SK-N-SH (cell line): Measurements from ENCODE around the gene RAB30. TPM values are rescaled to one million over a fixed set of nuclear protein-coding genes. Genes with fewer than 3 reads are reported as not detected.

Source experiments
- CTCF ChIA-PET: fragments of 300-600, 350-600 bp; formaldehyde crosslinking; extraction: SDS; loops from one replicate; lab custom pipeline; 2021; lab: Yijun Ruan, JAX
- POLR2A ChIA-PET: fragments of 350-600 bp; sonication (Branson Sonifier 250); formaldehyde crosslinking; extraction: SDS; loops from one replicate; lab custom pipeline; 2020; ENCODE audit warnings: antibody characterized with exemption, inconsistent platforms; lab: Yijun Ruan, JAX
- DNase-seq: peaks from one replicate; pipeline ENCODE4 v3.0.0; 2012
- H2AFZ ChIP-seq: fragments of 200-600 bp; sonication (generic); 2 replicates; pipeline ENCODE4 v1.8.1; 2016; ENCODE audit warnings: antibody characterized with exemption, mild to moderate bottlenecking, low read depth
- H3F3A ChIP-seq: fragments of 200-600 bp; sonication (generic); replicated peaks from 2 replicates; pipeline ENCODE3; 2016; ENCODE audit warnings: antibody characterized with exemption, mild to moderate bottlenecking; ENCODE audit not compliant: insufficient read depth
- H3K27ac ChIP-seq, 2 experiments: fragments of 200-500 bp in 1 of 2; fragments of 200-600 bp in 1 of 2; sonication (Bioruptor generic) in 1 of 2; sonication (generic), shearing (Covaris generic) in 1 of 2; 2 replicates each; pipeline versions ENCODE4 v1.5.1 to v1.6.1; 2014 to 2016; ENCODE audit warnings: low read depth in 2 of 2, inconsistent platforms in 1 of 2, low read length in 1 of 2, mild to moderate bottlenecking in 1 of 2, mixed read lengths in 1 of 2
- H3K27me3 ChIP-seq: fragments of 200-600 bp; sonication (generic), shearing (Covaris generic); 2 replicates; pipeline ENCODE4 v1.6.1; 2016; ENCODE audit warnings: mixed run types; ENCODE audit not compliant: insufficient read depth
- H3K36me3 ChIP-seq, 2 experiments: fragments of 200-500 bp in 1 of 2; fragments of 200-600 bp in 1 of 2; sonication (Bioruptor generic) in 1 of 2; sonication (generic) in 1 of 2; replicated peaks in 1 of 2; 2 replicates each; pipeline versions ENCODE3 to v1.5.1; 2014 to 2016; ENCODE audit warnings: low read length in 1 of 2, mild to moderate bottlenecking in 1 of 2; ENCODE audit not compliant: insufficient read depth in 2 of 2, control insufficient read depth in 1 of 2
- H3K4me1 ChIP-seq, 2 experiments: fragments of 200-500 bp in 1 of 2; fragments of 200-600 bp in 1 of 2; sonication (Bioruptor generic) in 1 of 2; sonication (generic), shearing (Covaris generic) in 1 of 2; 2 replicates each; pipeline versions ENCODE4 v1.5.1 to v1.6.1; 2014 to 2016; ENCODE audit warnings: low read depth in 1 of 2, low read length in 1 of 2, mixed run types in 1 of 2; ENCODE audit not compliant: insufficient read depth in 2 of 2, control insufficient read depth in 1 of 2
- H3K4me2 ChIP-seq: fragments of 200-600 bp; sonication (generic), shearing (Covaris generic); 2 replicates; pipeline ENCODE4 v1.6.1; 2017; ENCODE audit warnings: mixed run types
- H3K4me3 ChIP-seq, 2 experiments: fragments of 200-500 bp in 1 of 2; fragments of 200-600 bp in 1 of 2; sonication (Bioruptor generic) in 1 of 2; sonication (generic), shearing (Covaris generic) in 1 of 2; 2 replicates each; pipeline versions ENCODE4 v1.5.1 to v1.8.1; 2014 to 2016; ENCODE audit warnings: low read depth in 2 of 2, inconsistent platforms in 1 of 2, low read length in 1 of 2, mild to moderate bottlenecking in 1 of 2, mixed read lengths in 1 of 2, moderate library complexity in 1 of 2
- H3K79me2 ChIP-seq: fragments of 200-600 bp; sonication (generic); 2 replicates; pipeline ENCODE4 v1.8.1; 2017; ENCODE audit warnings: mild to moderate bottlenecking; ENCODE audit not compliant: insufficient read depth
- H3K9ac ChIP-seq: fragments of 200-600 bp; sonication (generic); 2 replicates; pipeline ENCODE4 v1.6.1; 2017; ENCODE audit warnings: mixed run types
- H3K9me2 ChIP-seq: fragments of 200-600 bp; sonication (generic); 2 replicates; pipeline ENCODE4 v1.6.1; 2017; ENCODE audit warnings: mixed run types
- H3K9me3 ChIP-seq: fragments of 200-600 bp; sonication (generic); 2 replicates; pipeline ENCODE4 v1.6.1; 2017; ENCODE audit warnings: mixed run types, mild to moderate bottlenecking, moderate library complexity
- H4K20me1 ChIP-seq: fragments of 200-600 bp; sonication (generic); 2 replicates; pipeline ENCODE4 v1.6.1; 2017; ENCODE audit warnings: mild to moderate bottlenecking, mixed run types; ENCODE audit not compliant: insufficient read depth
- EP300 ChIP-seq, 2 experiments: IDR thresholded peaks; 2 replicates each; pipeline versions ENCODE4 v1.4.0 to v1.6.1; 2012; ENCODE audit warnings: borderline replicate concordance in 1 of 2, low read depth in 1 of 2, low read length in 1 of 2
- FOSL2 ChIP-seq: IDR thresholded peaks from 2 replicates; pipeline ENCODE4 v1.4.0; 2012; ENCODE audit warnings: low read depth, mild to moderate bottlenecking, moderate library complexity, borderline replicate concordance
- FOXM1 ChIP-seq: IDR thresholded peaks from 2 replicates; pipeline ENCODE4 v1.4.0; 2012; ENCODE audit warnings: low read depth, mild to moderate bottlenecking
- GABPA ChIP-seq: IDR thresholded peaks from 2 replicates; pipeline ENCODE4 v1.4.0; 2012; ENCODE audit warnings: low read depth, mild to moderate bottlenecking
- GATA2 ChIP-seq: sonication (generic); formaldehyde crosslinking; IDR thresholded peaks from 2 replicates; pipeline ENCODE4 v1.5.0; 2020; ENCODE audit warnings: mild to moderate bottlenecking, missing genetic modification reagents
- MEF2A ChIP-seq: IDR thresholded peaks from 2 replicates; pipeline ENCODE4 v1.4.0; 2012; ENCODE audit warnings: low read depth, borderline replicate concordance
- NRF1 ChIP-seq: IDR thresholded peaks from 2 replicates; pipeline ENCODE4 v1.6.1; 2012; ENCODE audit warnings: low read depth, mild to moderate bottlenecking, low read length
- RAD21 ChIP-seq: IDR thresholded peaks from 2 replicates; pipeline ENCODE4 v1.6.1; 2012; ENCODE audit warnings: mild to moderate bottlenecking, low read length
- RCOR1 ChIP-seq: fragments of 150-350 bp; IDR thresholded peaks from 2 replicates; pipeline ENCODE4 v1.6.1; 2017; ENCODE audit warnings: antibody characterized with exemption, low read length
- SIN3A ChIP-seq: IDR thresholded peaks from 2 replicates; pipeline ENCODE4 v1.6.1; 2012; ENCODE audit warnings: low read depth, mild to moderate bottlenecking, low read length, moderate library complexity, borderline replicate concordance
- TEAD4 ChIP-seq: IDR thresholded peaks from 2 replicates; pipeline ENCODE4 v1.4.0; 2012; ENCODE audit warnings: mild to moderate bottlenecking, borderline replicate concordance; ENCODE audit not compliant: insufficient read depth
- polyA plus RNA-seq, 3 experiments: library from polyadenylated mRNA; depleted of rRNA; stranded (reverse); fragments of >200 nt; gene quantifications; 2 replicates each; pipeline ENCODE4 v1.2.3, GENCODE V29; 2012
- TF ChIP-seq, protein P1 (sequence below): fragments of 150-350 bp; IDR thresholded peaks from 2 replicates; pipeline ENCODE4 v1.6.1; 2017; ENCODE audit warnings: antibody characterized with exemption, low read length, low read depth, borderline replicate concordance
- TF ChIP-seq, protein P2 (sequence below): IDR thresholded peaks from 2 replicates; pipeline ENCODE4 v1.4.0; 2012; ENCODE audit warnings: low read depth, borderline replicate concordance
- TF ChIP-seq, protein P3 (sequence below): IDR thresholded peaks from 2 replicates; pipeline ENCODE4 v1.4.0; 2012; ENCODE audit warnings: low read depth, borderline replicate concordance

Gene RAB30
- polyA plus RNA-seq, 1 of the 3 experiments (the other 2 are of a cell fraction): 3.3 TPM

GRCh38 chr11:83071567-83072349 lies at the start of gene RAB30 (continued):
- TF ChIP-seq, protein P1, sequence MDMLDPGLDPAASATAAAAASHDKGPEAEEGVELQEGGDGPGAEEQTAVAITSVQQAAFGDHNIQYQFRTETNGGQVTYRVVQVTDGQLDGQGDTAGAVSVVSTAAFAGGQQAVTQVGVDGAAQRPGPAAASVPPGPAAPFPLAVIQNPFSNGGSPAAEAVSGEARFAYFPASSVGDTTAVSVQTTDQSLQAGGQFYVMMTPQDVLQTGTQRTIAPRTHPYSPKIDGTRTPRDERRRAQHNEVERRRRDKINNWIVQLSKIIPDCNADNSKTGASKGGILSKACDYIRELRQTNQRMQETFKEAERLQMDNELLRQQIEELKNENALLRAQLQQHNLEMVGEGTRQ: no peak
- peak; percentile 80; the same call in 1 of the 2 replicates for TF ChIP-seq SIN3A

GRCh38 chr11:83120327-83120726 lies 48.6 kb upstream of the RAB30 start:
- CTCF ChIA-PET: interaction anchor here (0.7 kb wide), 1 partner anchor 677 kb away, joined by 5 read pairs; no protein-coding TSS in a partner anchor
- H3K27me3 ChIP-seq: no peaks in the 10 kb centered on the region
- H3K4me1 ChIP-seq: no peaks in the 10 kb centered on the region
- no peak overlapping the region for H2AFZ ChIP-seq
- no peaks in the 10 kb centered on the region for H4K20me1 ChIP-seq
- H3K27ac ChIP-seq: no peak overlapping the region
- TF ChIP-seq, protein P2, sequence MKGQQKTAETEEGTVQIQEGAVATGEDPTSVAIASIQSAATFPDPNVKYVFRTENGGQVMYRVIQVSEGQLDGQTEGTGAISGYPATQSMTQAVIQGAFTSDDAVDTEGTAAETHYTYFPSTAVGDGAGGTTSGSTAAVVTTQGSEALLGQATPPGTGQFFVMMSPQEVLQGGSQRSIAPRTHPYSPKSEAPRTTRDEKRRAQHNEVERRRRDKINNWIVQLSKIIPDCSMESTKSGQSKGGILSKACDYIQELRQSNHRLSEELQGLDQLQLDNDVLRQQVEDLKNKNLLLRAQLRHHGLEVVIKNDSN: no peak
- TF ChIP-seq FOSL2 (no peak), EP300 (IDR thresholded peaks at IDR 0.05; ENCODE audit: borderline replicate concordance in 1 of 2, low read depth in 1 of 2, low read length in 1 of 2) (no peak), NRF1 (no peak), GABPA (no peak), TEAD4 (no peak), FOXM1 (no peak), MEF2A (no peak), RCOR1 (no peak), GATA2 (CRISPR knock-in tag) (no peak), RAD21 (no peak)
- TF ChIP-seq, protein P3, sequence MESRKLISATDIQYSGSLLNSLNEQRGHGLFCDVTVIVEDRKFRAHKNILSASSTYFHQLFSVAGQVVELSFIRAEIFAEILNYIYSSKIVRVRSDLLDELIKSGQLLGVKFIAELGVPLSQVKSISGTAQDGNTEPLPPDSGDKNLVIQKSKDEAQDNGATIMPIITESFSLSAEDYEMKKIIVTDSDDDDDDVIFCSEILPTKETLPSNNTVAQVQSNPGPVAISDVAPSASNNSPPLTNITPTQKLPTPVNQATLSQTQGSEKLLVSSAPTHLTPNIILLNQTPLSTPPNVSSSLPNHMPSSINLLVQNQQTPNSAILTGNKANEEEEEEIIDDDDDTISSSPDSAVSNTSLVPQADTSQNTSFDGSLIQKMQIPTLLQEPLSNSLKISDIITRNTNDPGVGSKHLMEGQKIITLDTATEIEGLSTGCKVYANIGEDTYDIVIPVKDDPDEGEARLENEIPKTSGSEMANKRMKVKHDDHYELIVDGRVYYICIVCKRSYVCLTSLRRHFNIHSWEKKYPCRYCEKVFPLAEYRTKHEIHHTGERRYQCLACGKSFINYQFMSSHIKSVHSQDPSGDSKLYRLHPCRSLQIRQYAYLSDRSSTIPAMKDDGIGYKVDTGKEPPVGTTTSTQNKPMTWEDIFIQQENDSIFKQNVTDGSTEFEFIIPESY: no peak
- H3K9me2 ChIP-seq: no peaks in the 10 kb centered on the region
- no peak overlapping the region for H3K4me2 ChIP-seq
- H3K9ac ChIP-seq: no peak overlapping the region
- DNase-seq: no peak
- POLR2A ChIA-PET: no interaction called here
- H3K4me3 ChIP-seq: no peak overlapping the region
- no peaks in the 10 kb centered on the region for H3K9me3 ChIP-seq
- H3F3A ChIP-seq: no peaks in the 10 kb centered on the region
- H3K36me3 ChIP-seq: no peaks in the 10 kb centered on the region
- no peaks in the 10 kb centered on the region for H3K79me2 ChIP-seq
